H1 (cell line): Measurements from ENCODE around the gene SEPTIN5.

Experiments
- ATF2 ChIP-seq: IDR thresholded peaks from 2 replicates; pipeline ENCODE4 v1.6.1; 2012; ENCODE audit warnings: low read length, inconsistent platforms
- MAX ChIP-seq: IDR thresholded peaks from 2 replicates; pipeline ENCODE4 v1.6.1; 2012; ENCODE audit warnings: inconsistent platforms
- SP2 ChIP-seq: IDR thresholded peaks from 2 replicates; pipeline ENCODE4 v1.6.1; 2012; ENCODE audit warnings: mild to moderate bottlenecking, low read length, inconsistent platforms
- SUZ12 ChIP-seq: fragments of 200-600 bp; sonication (generic); IDR thresholded peaks from 2 replicates; pipeline ENCODE4 v1.6.1; 2012; ENCODE audit warnings: mild to moderate bottlenecking, inconsistent platforms, low read length, moderate library complexity, mixed read lengths
- ZNF274 ChIP-seq: IDR thresholded peaks from 2 replicates; pipeline ENCODE4 v1.7.0; 2012; ENCODE audit warnings: low read length, borderline replicate concordance; ENCODE audit errors: extremely low read depth
- TF ChIP-seq, protein P1 (sequence below), 3 experiments: IDR thresholded peaks; 1 replicate in 2 of 3; 2 replicates in 1 of 3; pipeline versions ENCODE4 v1.5.1 to v1.6.1; 2011; ENCODE audit warnings: low read length in 3 of 3, mild to moderate bottlenecking in 3 of 3, inconsistent platforms in 2 of 3, low read depth in 1 of 3, moderate library complexity in 1 of 3; ENCODE audit not compliant: insufficient read depth in 1 of 3; ENCODE audit errors: control extremely low read depth in 1 of 3

DNA sequence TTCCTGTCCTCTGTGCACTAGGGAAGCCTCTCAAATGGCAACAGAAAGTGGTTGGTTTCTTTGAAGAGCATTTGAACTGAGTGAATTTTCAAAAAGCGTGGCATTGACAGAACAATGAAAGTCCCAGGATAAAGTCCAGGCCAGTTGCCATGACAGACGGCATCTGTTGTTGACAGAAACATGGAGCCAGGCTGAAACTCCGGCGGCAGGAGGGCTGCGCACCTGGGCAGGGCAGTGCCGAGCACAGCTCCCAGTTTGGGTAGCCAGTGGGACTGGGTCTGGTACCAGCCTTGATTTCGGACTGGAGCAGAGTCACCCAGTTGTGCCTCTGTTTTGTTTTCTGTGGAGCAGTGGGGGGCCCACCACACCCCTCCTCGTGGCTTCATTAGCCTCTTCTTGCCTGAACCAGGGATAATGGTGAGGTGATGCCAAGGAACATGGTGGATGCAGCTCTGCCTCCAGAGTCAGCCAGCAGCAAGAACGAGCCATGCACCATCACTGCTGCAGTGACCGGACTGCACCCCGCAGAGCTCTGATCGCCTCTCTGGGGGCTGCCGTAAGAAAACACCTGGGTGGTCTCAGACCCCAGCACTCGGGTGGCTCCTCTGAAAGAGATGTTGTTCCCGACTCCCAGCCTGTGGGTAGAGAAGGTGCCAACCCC lies 9.8 kb upstream of the SEPTIN5 start:
- no peak for TF ChIP-seq SP2
- TF ChIP-seq, protein P1, sequence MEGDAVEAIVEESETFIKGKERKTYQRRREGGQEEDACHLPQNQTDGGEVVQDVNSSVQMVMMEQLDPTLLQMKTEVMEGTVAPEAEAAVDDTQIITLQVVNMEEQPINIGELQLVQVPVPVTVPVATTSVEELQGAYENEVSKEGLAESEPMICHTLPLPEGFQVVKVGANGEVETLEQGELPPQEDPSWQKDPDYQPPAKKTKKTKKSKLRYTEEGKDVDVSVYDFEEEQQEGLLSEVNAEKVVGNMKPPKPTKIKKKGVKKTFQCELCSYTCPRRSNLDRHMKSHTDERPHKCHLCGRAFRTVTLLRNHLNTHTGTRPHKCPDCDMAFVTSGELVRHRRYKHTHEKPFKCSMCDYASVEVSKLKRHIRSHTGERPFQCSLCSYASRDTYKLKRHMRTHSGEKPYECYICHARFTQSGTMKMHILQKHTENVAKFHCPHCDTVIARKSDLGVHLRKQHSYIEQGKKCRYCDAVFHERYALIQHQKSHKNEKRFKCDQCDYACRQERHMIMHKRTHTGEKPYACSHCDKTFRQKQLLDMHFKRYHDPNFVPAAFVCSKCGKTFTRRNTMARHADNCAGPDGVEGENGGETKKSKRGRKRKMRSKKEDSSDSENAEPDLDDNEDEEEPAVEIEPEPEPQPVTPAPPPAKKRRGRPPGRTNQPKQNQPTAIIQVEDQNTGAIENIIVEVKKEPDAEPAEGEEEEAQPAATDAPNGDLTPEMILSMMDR (IDR thresholded peaks at IDR 0.05; ENCODE audit: control extremely low read depth in 1 of 3, insufficient read depth in 1 of 3, low read depth in 1 of 3, low read length in 3 of 3): no peak
- no peak for TF ChIP-seq ZNF274
- TF ChIP-seq SUZ12: no peak
- TF ChIP-seq MAX: no peak
- TF ChIP-seq ATF2: no peak
